HG03439 (cell line): Measurements from ENCODE around the gene SH3D19.

Source experiments
- ATAC-seq: cut with Tn5 transposase; IDR thresholded peaks from one replicate; pipeline ENCODE4 v1.9.1; 2021; ENCODE audit warnings: mild to moderate bottlenecking, moderate library complexity; ENCODE audit not compliant: unreplicated experiment

Gene SH3D19

GRCh38 chr4:151325111-151325948, at the start of gene SH3D19:
Gene SH3D19, minus strand, starts transcription at chr4:151325605. Its CDS starts 253 bp downstream, at chr4:151325352.
- ATAC-seq, result no peak

- peak; percentile 99 for ATAC-seq
Observed at GRCh38 chr4:151362404-151363164, 37.2 kb upstream of the SH3D19 start.

GRCh38 chr4:151361966-151362365, 36.6 kb upstream of the SH3D19 start:
- ATAC-seq, result no peak

- no peak for ATAC-seq
Observed at GRCh38 chr4:151361126-151361525, 35.7 kb upstream of the SH3D19 start.

- no peak for ATAC-seq
Observed at GRCh38 chr4:151359576-151359975, 34.2 kb upstream of the SH3D19 start.

- ATAC-seq, result no peak
Observed at GRCh38 chr4:151358266-151358665, 32.9 kb upstream of the SH3D19 start.

GRCh38 chr4:151356510-151356909, 31.1 kb upstream of the SH3D19 start:
- no peak for ATAC-seq

- ATAC-seq, result no peak
Observed at GRCh38 chr4:151355155-151355554, 29.8 kb upstream of the SH3D19 start.

GRCh38 chr4:151347490-151348235, 22.3 kb upstream of the SH3D19 start:
- ATAC-seq, result no peak

- no peak for ATAC-seq
Observed at GRCh38 chr4:151344948-151345347, 19.5 kb upstream of the SH3D19 start.

GRCh38 chr4:151340751-151341385, 15.5 kb upstream of the SH3D19 start:
- no peak for ATAC-seq

- ATAC-seq, result no peak
Observed at GRCh38 chr4:151339467-151339866, 14.1 kb upstream of the SH3D19 start.

GRCh38 chr4:151331276-151332042, 6.1 kb upstream of the SH3D19 start:
- no peak for ATAC-seq

- ATAC-seq, result no peak
Observed at GRCh38 chr4:151329217-151330007, 4.0 kb upstream of the SH3D19 start.

GRCh38 chr4:151325949-151326246, 493 bp upstream of the SH3D19 start:
- ATAC-seq, result no peak

GRCh38 chr4:151324752-151325110, 674 bp downstream of the SH3D19 start:
- ATAC-seq, result no peak

GRCh38 chr4:151324124-151324751, 1.2 kb downstream of the SH3D19 start:
- no peak for ATAC-seq

- no peak for ATAC-seq
Observed at GRCh38 chr4:151323667-151324066, 1.7 kb downstream of the SH3D19 start.

- no peak for ATAC-seq
Observed at GRCh38 chr4:151322570-151322969, 2.8 kb downstream of the SH3D19 start.
